Fibroblast of the conjunctiva (primary cell): ENCODE results near the gene SLC9A9.
"Not testable (repeated sequence)": the region's sequence is repeated elsewhere in the genome, so short reads cannot be mapped to it uniquely, and the experiment has no call there.

Experiments
- DNase-seq: peaks from one replicate; pipeline ENCODE4 v3.0.0-alpha.2; 2010; ENCODE audit warnings: low read depth

Gene SLC9A9

DNA sequence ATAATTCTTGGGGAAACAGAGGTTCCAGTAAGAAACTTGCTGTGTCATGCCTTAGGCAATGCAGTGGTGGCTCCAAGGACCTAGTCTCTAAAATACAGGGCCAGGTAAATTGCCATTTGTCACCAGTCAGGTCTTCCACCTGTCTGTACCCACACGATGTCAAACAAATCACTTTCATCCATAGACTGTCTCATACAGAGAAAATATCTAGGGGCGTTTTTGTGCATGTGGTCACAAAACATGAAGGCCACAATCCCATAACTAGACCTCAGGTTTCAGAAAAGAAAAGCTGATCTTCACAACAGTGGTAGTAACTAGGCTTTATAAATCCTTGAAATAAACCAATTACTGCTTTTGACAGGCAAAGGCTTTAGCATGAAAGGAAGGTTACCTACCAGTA lies 92.3 kb downstream of the SLC9A9 start:
- no peak for DNase-seq

DNA sequence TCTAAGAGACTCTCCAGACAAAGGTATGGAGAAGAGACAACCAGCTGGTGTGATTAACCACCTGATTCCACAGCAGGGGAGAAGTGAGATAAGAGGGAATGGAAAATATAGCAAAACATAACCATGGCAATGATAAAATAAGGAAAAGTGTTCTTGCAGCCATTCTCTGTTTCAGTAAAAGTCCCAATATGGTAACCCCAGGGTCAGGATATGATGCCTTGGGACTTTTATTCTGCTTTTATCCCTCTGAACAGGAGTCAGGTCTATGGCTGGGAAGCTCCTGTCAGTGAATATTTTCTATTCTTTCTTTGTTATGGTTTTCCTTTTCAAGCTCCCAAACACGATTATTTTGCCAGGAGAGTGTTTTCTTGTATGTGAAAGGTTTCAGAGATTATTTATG lies 94.2 kb downstream of the SLC9A9 start:
- no peak for DNase-seq

DNA sequence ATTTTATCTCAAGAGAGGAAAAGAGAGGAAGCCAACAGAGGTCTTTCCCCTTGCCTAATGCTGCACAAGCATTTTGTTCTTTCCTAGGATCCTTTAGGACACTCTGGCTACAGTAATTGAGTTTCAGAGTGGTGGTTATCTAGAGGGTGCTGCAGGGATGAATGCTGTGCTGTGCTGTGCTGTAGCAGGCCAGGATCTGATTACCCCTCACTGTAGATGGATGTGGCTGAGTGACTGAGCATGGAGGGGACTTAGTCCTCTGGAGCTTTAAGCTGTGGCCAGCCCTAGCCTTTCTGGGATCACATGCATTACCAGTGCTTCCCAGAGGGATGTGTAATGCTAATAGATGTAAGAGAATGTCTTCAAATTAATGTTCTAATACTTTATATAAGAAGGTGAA lies 94.8 kb downstream of the SLC9A9 start:
- DNase-seq: no peak

DNA sequence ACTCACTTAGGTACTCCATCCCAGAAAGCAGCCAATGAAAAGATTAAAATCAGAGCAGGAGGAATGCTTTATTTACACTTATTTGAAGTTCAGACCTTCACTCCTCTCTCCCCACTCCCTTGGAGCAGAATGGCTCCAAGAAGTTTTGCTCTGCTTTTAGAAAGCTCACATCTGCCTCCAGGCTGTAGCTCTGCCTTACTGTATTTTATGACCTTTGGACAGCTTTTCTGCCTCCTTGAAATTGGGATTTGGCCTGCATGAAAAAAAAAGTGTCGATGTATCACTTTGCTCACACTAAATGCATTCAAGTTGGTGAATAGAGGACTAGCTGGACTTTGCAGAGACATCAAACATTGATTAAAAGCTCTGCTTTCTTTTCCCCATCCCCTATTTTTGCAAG lies 95.3 kb downstream of the SLC9A9 start:
- no peak for DNase-seq

DNA sequence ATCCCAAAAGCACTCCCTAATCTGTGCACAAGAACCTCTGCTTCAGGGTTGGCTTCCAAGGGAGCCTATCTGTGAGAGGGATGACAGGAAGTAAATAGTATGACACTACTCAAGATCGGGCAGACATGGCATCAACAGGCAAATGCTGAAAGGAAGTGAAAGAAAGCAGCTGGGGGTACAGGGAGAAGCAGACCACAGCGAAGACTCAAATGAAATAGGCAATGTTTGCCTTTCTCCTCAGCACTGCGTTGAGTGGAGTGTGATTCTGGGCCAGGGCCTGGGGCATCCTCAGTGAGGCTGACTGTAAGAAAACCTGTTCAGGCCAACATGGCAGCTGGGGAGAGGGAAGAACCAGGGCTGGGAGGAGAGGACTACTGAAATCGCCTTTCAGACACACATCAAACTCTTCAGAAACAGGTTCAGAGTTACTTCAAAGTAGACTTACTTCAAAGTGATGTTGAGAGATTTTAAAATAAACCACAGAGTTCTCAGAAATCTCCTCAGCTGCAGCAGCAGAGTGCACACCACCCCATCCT lies 96.6 kb downstream of the SLC9A9 start:
- DNase-seq: no peak

DNA sequence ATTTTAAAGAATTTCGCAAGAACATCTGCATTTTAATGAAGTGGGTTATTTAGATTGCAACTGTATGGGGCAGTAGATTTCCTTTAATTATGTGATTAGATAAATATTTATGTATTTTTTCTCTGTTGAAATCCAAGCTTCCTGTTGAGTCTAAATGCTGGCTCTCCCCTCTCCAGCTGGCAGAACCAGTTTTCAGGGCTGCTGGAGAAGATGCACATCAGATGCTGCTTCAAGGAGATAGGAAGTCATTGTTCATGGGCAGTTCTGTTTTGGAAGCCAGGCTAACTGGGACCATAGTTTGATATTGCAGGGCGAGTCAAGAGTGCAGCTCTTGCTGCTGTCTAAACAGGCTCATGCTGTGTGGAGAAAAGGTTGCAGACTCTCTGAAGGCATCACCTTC lies 97.4 kb downstream of the SLC9A9 start:
- no peak for DNase-seq

DNA sequence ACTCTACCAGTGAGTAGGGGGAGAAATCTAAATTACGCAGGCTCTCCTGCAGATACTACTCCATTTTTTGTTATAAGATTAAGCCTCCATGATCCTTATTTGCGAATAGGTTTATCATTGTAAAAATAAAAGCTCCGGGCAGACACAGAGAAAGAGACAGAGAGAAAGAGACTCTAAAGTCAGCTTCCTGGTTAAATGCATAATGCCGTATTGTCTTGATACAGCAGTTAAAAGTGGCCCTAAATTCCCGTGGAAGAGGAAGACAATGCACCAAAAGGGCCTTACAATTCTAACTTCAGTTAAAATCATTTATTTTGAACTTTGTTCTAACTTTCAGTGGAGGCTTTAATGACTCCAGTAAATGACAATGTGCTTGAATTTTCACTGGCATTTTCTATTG lies 98.3 kb downstream of the SLC9A9 start:
- no peak for DNase-seq

DNA sequence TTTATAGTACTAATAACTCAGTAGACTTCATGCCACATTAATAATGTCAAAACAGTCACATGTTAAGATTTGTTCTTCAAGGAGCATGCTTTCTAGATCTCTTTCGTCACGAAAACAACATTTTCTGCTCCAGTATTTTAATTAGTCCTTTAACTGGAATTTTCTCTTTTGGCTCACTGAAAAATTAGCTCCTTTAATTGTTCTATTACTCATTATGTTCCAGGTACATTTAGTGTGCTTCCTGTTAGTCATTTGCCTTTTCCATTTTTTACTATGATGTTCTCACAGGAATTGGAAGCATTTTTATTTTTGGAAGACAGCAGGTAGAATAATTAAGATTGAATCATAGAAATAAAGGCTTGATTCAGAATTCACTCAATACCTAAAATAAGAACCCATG lies 111.2 kb downstream of the SLC9A9 start:
- DNase-seq: no peak

DNA sequence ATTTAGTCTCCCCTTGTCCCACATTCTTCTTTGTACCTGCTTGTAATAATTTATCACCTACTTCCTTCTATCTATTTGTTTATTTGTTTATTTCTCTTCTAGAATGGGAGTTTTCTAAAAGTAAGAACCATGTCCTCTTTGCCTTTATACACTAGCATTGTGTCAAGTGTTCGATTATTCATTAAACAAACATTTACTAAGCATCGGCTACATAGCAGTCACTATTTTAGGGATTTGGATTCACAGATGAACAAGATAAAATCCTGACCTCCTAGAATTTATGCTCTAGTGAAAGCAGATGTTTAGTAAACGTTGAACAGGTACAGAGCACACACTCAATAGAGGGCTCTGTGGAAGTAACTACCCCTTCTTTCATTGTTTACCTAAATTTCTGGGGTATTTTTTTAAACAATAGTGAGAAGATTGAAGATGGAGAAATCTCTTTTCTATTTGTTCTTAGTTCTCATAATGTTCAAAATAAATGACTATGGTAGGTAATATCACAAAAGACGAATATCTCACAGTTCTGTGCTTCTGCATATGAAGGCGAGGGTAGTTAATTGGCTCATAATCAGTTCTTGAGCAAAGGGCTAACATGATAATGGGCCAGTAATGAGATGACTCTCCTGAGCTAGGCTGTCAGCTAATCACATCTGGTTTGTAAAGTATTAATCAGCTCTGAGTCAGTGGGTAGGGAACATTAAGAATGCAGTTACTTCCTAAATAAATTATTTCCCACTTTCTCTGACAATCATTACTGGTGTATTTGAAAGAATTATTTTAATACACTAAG lies 111.9 kb downstream of the SLC9A9 start:
- DNase-seq: no peak

DNA sequence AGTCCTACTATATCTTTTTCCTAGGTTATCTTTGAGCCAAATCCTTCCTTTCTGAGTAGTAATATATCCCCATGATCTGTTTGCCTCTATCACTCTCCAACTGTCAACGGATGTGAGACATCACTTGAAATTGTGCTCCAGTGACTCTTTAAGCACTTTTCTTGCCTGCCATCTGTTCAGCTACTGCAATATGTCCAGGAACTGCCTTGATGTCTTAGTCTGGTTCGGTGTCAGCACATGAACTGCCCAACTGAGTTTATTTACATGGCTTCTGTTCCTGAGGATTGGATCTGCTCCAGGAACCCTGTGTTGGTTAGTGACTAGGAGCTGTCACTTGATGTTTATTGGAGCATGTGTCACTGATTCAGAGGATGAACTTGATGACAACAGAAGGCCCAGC lies 116.5 kb downstream of the SLC9A9 start:
- DNase-seq: no peak

DNA sequence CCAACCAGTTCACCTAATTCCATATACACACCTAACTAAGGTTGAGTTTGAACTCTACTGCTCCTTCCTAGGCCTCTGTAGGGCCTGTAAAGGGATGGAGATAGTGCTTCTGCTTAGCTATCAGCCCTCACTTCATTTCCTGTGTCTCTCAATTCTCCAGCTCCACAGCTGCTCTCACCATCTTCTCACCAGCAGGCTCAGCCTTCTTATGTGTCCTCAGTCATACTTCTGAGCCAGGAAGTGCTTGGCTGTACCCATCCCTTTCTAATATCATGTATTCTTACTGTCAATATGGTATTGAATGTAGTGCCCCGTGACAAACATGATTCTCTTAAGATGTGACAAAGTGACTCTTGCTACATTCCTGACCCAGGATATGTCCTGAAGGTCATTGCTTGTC lies 116.9 kb downstream of the SLC9A9 start:
- DNase-seq: no peak

DNA sequence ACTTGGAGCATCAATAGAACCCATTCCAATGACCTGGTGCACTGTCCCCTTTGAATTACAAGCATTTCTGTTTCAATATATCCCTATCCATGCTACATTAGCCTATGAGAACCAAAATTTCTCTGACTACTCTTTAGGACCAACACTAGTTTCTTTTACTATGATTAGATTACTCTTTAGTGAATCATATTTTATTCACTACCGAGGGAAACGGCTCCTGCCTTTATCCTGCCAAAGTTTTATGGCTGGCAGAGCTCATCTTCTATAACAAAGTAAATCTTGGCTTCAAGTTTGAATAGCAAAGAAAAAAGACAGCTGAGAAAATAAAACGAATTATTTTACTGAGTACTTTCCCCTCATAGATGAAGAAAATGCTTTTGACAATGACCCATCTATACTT lies 120.9 kb downstream of the SLC9A9 start:
- peak; percentile 5 for DNase-seq

DNA sequence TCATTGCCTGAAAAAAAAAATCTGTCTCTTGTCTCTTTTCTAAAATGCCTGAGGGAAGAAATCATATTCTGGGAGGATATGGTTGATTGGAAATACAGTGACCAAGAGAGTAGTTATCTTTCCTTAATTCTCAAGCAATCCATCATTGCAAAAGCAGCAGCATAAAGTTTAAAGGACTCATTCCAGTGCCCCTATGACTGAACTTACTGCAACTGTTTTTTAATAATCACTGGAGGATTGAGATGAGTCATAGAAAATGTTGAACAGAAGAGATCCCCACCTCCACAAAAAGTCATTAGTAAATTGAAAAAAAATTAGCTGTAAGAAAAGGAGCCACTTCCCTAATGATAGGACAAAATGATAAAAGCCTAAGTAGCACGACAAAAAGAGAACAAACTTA lies 121.5 kb downstream of the SLC9A9 start:
- DNase-seq: no peak

DNA sequence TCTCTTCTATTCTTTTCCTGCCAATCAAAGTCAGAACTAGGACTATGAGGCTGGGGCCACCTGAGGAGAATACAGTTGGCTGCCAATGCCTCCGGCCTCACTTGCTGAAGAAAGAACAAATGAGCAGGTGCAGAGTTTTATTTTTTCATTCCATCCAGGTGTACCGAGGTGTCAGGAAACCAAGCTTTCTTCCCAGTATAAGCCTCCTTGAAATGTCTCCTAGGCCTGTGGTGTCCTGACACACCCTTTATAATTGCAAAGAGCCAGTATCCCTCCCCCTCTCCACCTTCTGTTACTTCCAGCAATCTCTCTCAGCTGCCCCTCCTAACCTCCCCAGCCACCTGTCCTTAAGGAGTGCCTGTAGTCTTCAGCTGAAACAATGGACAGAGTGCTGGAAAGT lies 127.9 kb downstream of the SLC9A9 start:
- DNase-seq: no peak

DNA sequence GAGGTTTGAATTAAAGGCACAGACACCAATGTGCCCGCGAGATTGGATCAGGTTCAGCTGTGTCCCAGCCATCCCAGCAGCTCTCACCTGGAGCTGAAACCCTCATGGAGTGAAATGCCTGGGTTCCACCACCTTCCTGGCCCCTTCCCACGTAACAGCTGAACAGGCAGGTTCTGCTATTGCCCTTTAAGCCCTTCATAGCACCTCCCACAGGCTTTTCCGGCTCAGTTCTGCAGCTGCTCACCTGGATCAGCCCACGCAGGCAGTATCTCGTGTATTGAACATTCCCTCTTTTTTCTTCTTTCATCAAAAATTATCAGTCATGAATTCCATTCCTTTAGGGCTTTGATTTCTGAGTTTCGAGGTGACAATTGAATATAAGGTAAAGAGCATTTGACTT lies 129.8 kb downstream of the SLC9A9 start:
- no peak for DNase-seq

DNA sequence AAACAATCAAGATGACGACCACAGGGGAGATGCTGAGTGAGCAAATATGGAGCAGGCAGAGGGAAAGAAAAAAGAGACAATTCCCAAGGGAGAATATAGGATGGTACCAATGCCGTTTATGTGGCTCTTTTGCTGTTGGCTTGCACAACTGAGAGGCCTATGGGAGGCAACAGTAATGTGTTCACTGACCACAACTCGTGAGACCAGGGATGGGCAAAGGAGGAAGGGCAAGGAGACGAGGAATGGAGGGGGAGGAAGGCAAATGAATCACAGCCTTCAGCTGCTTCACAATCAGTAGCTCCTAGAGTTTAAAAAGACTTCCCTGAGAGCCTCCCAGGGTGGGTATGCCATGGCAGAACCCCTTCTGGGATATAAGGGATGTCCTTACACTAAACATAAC lies 131.5 kb downstream of the SLC9A9 start:
- no peak for DNase-seq

DNA sequence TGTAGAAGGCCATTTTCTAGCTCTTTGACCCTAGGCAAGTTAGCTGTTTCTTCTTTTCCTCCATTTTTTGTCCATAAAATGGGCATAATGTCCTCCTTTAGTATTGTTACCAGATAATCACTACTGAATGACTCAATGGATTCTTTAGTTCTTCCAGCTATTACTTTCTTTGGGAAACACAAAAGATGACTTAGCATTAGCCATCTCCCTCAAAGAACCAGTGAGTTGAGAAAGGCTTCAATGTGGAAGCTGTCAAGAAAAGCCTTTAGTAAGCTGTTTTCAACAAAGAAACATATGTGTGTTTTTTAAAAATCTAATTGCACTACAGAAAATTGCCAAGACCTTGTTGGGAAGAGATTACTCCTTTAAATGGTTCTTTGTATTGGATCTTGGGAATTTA lies 135.7 kb downstream of the SLC9A9 start:
- DNase-seq: no peak

DNA sequence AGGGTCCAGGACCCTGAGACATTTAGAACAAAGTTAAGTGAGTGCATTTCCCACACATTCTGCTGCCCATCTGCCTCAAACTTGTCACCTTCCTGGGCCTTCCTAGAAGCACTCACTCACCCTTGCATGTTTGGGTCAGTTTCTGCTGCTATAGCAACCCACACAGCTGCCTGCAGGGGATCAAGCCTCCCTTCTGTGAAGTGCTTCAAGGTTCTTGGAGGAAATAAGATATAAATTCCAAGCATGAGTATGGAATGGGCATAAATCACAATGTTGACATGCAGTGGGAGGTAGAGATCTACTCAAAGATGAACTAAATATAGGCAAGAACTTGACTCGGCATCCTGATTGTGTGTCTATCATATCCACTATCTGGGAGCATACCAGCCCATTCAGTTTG lies 140.4 kb downstream of the SLC9A9 start:
- no peak for DNase-seq

DNA sequence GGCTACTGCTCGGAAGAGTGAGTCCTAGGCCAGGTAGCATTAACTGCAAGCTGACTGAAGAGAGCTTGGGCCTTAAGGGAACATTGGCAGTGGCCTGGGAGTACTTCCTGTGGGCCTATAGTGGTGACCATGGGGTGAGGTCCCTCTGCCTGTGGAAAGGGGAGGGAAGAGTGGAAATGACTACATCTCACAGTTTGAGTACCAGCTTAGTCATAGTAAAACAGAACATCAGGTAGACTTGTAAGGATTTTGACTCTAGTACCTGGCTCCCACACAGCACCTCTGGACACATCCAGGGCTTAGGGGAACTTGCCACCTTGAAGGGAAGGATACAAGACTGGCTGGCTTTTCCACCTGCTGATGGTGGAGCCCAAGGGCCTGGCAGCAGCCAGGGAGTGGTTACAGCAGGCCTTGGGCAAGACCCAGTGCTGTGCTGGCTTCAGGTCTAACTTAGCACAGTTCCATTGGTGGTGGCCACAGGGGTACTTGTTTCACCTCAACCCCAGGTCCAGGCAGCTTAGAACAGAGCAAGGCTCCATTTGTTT lies 147.8 kb downstream of the SLC9A9 start:
- DNase-seq: no peak

DNA sequence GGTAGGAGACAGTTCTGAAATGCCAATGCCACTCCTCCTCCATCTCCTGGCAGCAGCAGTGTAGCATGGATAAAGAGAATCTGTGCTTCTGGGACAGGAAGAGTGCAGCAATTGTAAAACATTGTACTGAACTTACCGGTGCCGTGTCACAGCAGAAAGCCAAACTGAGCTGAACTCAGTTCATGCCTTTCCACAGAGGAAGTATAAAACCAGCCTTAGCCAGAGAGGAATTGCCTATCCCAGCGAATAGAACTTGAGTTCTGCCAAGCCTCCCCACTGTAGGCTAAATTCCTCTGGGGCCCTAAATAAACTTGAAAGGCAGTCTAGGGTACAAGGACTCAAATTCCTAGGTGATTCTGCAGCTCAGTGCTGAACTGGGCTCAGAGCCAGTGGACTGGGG lies 148.8 kb downstream of the SLC9A9 start:
- no peak for DNase-seq

DNA sequence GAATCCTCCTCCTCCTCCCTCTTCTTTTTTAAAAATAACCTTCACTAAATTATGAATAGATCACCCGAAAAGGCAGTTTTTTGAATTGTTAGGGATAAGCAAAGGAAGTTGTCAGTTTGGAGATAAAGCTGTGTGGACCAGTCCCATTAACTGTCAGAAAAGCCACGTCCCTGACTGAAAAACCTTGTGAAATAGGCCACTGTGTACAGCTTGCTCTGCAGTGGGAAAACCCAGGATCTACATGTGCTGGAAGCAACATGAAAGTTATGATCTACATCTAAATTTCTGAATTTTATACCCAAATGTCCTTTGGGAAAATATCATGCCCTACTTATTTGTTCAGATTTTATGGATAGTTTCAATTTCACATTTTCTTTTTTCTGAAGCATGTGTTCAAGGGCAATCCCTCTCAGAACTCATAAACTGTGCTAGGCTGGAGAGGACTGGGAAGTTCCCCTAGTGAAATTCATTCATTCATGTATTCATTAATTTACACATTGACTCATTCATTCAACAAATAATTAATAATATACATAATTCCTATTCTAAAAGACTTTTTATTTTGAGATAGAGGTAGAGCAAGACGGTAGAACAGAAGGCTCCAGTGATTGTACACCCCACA lies 149.5 kb downstream of the SLC9A9 start:
- DNase-seq: no peak

DNA sequence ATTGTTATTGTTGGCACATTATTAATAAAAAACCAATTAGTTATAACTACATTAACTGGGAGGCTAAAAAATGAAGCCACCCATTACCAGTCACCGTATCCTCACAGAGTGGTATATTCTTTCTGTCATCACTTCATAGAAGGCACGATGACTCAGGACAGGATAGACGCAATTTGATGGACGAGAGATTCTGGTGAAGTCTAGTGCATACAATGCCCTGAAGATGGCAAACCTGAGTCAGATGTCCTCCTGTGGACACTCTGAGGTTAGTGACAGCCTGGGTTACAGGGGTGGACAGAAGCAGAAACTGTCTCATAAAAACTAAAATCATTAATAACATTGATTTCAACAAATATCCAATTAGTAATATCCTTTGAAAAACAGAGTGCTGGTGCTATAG lies 150.3 kb downstream of the SLC9A9 start:
- no peak for DNase-seq

DNA sequence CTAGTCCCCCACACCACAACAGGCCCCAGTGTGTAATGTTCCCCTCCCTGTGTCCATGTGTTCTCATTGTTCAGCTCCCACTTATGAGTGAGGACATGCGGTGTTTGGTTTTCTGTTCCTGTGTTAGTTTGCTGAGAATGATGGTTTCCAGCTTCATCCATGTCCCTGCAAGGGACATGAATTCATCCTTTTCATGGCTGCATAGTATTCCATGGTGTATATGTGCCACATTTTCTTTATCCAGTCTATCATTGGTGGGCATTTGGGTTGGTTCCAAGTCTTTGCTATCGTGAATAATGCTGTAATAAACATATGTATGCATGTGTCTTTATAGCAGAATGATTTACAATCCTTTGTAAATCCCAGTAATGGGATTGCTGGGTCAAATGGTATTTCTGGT lies 152.9 kb downstream of the SLC9A9 start:
- not testable (repeated sequence) for DNase-seq

DNA sequence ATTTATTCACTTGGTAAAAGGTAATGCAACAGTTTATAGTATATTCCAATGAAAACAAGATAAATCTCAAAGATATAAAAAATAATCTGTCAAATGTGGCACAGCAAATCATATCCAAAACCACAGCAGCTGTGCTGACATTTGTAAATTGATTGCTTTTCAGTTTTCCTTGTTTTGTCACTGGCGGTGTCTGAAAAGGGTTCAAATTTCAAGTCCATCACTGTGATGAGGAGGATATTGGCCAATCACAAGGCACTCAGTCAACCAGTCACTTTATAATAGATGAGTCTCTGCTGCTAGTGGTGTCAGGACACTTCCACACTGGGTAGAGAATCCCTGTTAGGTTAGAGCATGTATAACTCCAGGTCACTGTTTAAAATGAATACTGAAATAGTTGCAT lies 154.8 kb downstream of the SLC9A9 start:
- no peak for DNase-seq
